CD14-positive monocyte (primary cell): Measurements from ENCODE around the gene C2CD5. TPM values are rescaled to one million over a fixed set of nuclear protein-coding genes. Genes with fewer than 3 reads are reported as not detected.

ENCODE experiments used
- DNase-seq, 3 donors: peaks; one replicate each; pipeline ENCODE4 v3.0.0-alpha.2; 2011 to 2022
- H2AFZ ChIP-seq: 2 replicates; pipeline ENCODE4 v1.6.0; 2012; ENCODE audit warnings: mild to moderate bottlenecking, low read depth, low read length, inconsistent platforms; ENCODE audit not compliant: insufficient read depth, poor library complexity, severe bottlenecking
- H3K27ac ChIP-seq, 2 donors: 1 replicate in 1 of 2; 2 replicates in 1 of 2; pipeline ENCODE4 v1.5.1; 2012 to 2013; ENCODE audit warnings: low read length in 2 of 2, control low read depth in 1 of 2, inconsistent platforms in 1 of 2, low read depth in 1 of 2, mild to moderate bottlenecking in 1 of 2
- H3K27me3 ChIP-seq, 2 donors: one replicate each; pipeline versions ENCODE4 v1.6.0 to v1.6.1; 2011 to 2013; ENCODE audit warnings: low read length in 2 of 2; ENCODE audit not compliant: control insufficient read depth in 2 of 2, insufficient read depth in 2 of 2
- H3K36me3 ChIP-seq, 2 donors: replicated peaks in 1 of 2; 1 replicate in 1 of 2; 2 replicates in 1 of 2; pipeline versions ENCODE4 v1.5.1 to v1.6.1; 2012 to 2013; ENCODE audit warnings: low read length in 2 of 2, control low read depth in 1 of 2, inconsistent platforms in 1 of 2, mild to moderate bottlenecking in 1 of 2; ENCODE audit not compliant: insufficient read depth in 2 of 2, control insufficient read depth in 1 of 2
- H3K4me1 ChIP-seq, 2 donors: 1 replicate in 1 of 2; 2 replicates in 1 of 2; pipeline versions ENCODE4 v1.5.1 to v1.6.1; 2012 to 2013; ENCODE audit warnings: low read length in 2 of 2, control low read depth in 1 of 2, inconsistent platforms in 1 of 2, mild to moderate bottlenecking in 1 of 2, moderate library complexity in 1 of 2; ENCODE audit not compliant: insufficient read depth in 2 of 2, control insufficient read depth in 1 of 2
- H3K4me2 ChIP-seq: replicated peaks from 2 replicates; pipeline ENCODE3; 2012; ENCODE audit warnings: low read length, moderate library complexity, mild to moderate bottlenecking; ENCODE audit not compliant: poor library complexity, severe bottlenecking; ENCODE audit errors: extremely low read depth
- H3K4me3 ChIP-seq, 3 experiments: fragments of 200-600 bp in 1 of 3; sonication (generic) in 1 of 3; replicated peaks in 1 of 3; 1 replicate in 2 of 3; 2 replicates in 1 of 3; pipeline ENCODE4 v1.5.1; 2011 to 2013; ENCODE audit warnings: low read length in 3 of 3, mild to moderate bottlenecking in 3 of 3, control low read depth in 2 of 3, low read depth in 2 of 3, inconsistent platforms in 1 of 3, moderate library complexity in 1 of 3
- H3K79me2 ChIP-seq: 2 replicates; pipeline ENCODE4 v1.6.0; 2012; ENCODE audit warnings: mild to moderate bottlenecking, control low read depth, inconsistent platforms, low read length, moderate library complexity; ENCODE audit not compliant: insufficient read depth
- H3K9ac ChIP-seq: 2 replicates; pipeline ENCODE4 v1.6.0; 2017; ENCODE audit warnings: low read length, mild to moderate bottlenecking; ENCODE audit not compliant: insufficient read depth, poor library complexity, severe bottlenecking
- H3K9me3 ChIP-seq, 2 donors: replicated peaks in 1 of 2; 1 replicate in 1 of 2; 2 replicates in 1 of 2; pipeline versions ENCODE4 v1.5.1 to v1.6.1; 2012 to 2013; ENCODE audit warnings: low read length in 2 of 2, control low read depth in 1 of 2; ENCODE audit not compliant: control insufficient read depth in 1 of 2, insufficient read depth in 1 of 2
- H4K20me1 ChIP-seq: 2 replicates; pipeline ENCODE4 v1.6.0; 2012; ENCODE audit warnings: mild to moderate bottlenecking, low read length, control low read depth, moderate library complexity; ENCODE audit not compliant: insufficient read depth
- H3K27ac Mint-ChIP-seq, 7 donors: one replicate each; pipeline ENCODE4 v1.8.0; 2020; ENCODE audit warnings: mild to moderate bottlenecking in 7 of 7, mixed read lengths in 7 of 7, moderate library complexity in 6 of 7, inconsistent platforms in 2 of 7
- H3K27me3 Mint-ChIP-seq, 3 donors: one replicate each; pipeline ENCODE4 v1.8.0; 2021 to 2022; ENCODE audit warnings: low read depth in 3 of 3, mild to moderate bottlenecking in 3 of 3, mixed read lengths in 3 of 3, moderate library complexity in 3 of 3, inconsistent platforms in 1 of 3
- H3K36me3 Mint-ChIP-seq, 2 donors: one replicate each; pipeline ENCODE4 v1.8.0; 2020; ENCODE audit warnings: mixed read lengths in 2 of 2, inconsistent platforms in 1 of 2, mild to moderate bottlenecking in 1 of 2
- H3K4me1 Mint-ChIP-seq: one replicate; pipeline ENCODE4 v1.8.0; 2020; ENCODE audit warnings: mild to moderate bottlenecking, mixed read lengths
- H3K4me3 Mint-ChIP-seq, 2 donors: one replicate each; pipeline ENCODE4 v1.8.0; 2020; ENCODE audit warnings: mild to moderate bottlenecking in 2 of 2, mixed read lengths in 2 of 2, moderate library complexity in 1 of 2
- H3K9me3 Mint-ChIP-seq, 7 donors: one replicate each; pipeline ENCODE4 v1.8.0; 2020 to 2022; ENCODE audit warnings: mixed read lengths in 7 of 7, mild to moderate bottlenecking in 6 of 7, moderate library complexity in 6 of 7, inconsistent platforms in 2 of 7
- WGBS: methylation state at CpG from one replicate; pipeline ENCODE4 v1.1.5; 2013; ENCODE audit warnings: missing lambda C conversion rate; ENCODE audit not compliant: insufficient coverage; 5-methylcytosine and 5-hydroxymethylcytosine counted together
- intact Hi-C, 2 donors: fragments of 100-400 bp; cut with micrococcal nuclease; formaldehyde crosslinking; loops; one replicate each; pipeline versions ENCODE4 v1.15.0 to v1.15.1; 2023
- polyA plus RNA-seq, 3 donors: library from polyadenylated mRNA; depleted of rRNA in 1 of 3; unstranded in 2 of 3; stranded (reverse) in 1 of 3; fragments of 300-500 nt in 2 of 3; fragments of >200 nt in 1 of 3; fragmentation: Illumina TruSeq in 2 of 3; gene quantifications; 1 replicate in 2 of 3; 2 replicates in 1 of 3; pipeline ENCODE4 v1.2.3, GENCODE V29; 2012 to 2021
- TF ChIP-seq, protein P1 (sequence below): fragments of 200-600 bp; IDR thresholded peaks from one replicate; pipeline ENCODE4 v1.8.0; 2022; ENCODE audit warnings: antibody characterized with exemption, mild to moderate bottlenecking

C2CD5 gene
- polyA plus RNA-seq, 3 donors: 13.0 to 22.8 (median 13.6) TPM

DNA sequence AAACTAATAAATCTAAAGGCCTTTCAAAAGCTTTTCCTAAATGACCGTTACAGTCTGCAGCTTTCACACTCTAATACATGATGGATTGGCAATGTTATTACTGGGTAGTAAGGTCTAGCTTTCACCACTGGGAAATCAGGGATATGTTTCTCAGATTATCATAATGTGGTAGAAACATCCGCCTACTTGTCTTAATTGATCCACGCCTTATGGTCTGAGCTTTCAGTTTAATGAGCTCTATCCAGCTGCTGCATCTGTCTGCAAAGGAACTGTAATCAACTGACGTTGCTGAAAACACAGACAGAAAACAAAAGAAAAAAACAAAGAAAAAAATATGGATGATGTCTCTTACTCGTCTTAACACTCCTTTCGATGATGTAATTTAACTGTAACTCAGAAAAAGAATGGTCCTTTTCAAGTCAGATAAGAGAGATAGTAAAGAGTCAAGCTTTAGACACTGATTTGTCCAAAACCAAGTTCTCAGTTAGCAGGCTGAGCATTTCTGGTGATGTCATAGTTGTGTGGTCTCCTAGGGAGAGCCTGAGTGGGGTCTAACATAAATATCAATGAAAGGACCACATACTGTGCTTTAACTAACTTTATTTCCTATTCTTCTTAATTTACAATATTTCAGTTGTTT is 85.9 kb downstream of the C2CD5 start:
- H2AFZ ChIP-seq: no peak overlapping the region
- no peak overlapping the region for H3K4me3 ChIP-seq
- Mint-ChIP-seq H3K4me3 (no peak overlapping the region), H3K4me1 (peaks cover 5% of the 10 kb centered on the region), H3K27me3 (peaks cover 0 to 2% (median 0%) of the 10 kb centered on the region in 3 donors), H3K27ac (no peak overlapping the region), H3K36me3 (peaks cover 36 to 55% of the 10 kb centered on the region in 2 donors), H3K9me3 (no peaks in the 10 kb centered on the region)
- H4K20me1 ChIP-seq: no peaks in the 10 kb centered on the region
- H3K4me2 ChIP-seq: no peak overlapping the region
- H3K9ac ChIP-seq: no peak overlapping the region
- DNase-seq: no peak
- H3K9me3 ChIP-seq: no peaks in the 10 kb centered on the region
- H3K27me3 ChIP-seq: no peaks in the 10 kb centered on the region
- TF ChIP-seq, protein P1, sequence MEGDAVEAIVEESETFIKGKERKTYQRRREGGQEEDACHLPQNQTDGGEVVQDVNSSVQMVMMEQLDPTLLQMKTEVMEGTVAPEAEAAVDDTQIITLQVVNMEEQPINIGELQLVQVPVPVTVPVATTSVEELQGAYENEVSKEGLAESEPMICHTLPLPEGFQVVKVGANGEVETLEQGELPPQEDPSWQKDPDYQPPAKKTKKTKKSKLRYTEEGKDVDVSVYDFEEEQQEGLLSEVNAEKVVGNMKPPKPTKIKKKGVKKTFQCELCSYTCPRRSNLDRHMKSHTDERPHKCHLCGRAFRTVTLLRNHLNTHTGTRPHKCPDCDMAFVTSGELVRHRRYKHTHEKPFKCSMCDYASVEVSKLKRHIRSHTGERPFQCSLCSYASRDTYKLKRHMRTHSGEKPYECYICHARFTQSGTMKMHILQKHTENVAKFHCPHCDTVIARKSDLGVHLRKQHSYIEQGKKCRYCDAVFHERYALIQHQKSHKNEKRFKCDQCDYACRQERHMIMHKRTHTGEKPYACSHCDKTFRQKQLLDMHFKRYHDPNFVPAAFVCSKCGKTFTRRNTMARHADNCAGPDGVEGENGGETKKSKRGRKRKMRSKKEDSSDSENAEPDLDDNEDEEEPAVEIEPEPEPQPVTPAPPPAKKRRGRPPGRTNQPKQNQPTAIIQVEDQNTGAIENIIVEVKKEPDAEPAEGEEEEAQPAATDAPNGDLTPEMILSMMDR: no peak
- intact Hi-C loops: loop anchor here in 1 of 2 donors (5.0 kb wide), 1 partner anchor 761 kb away; no protein-coding TSS in a partner anchor
- H3K36me3 ChIP-seq: peaks cover 20 to 69% of the 10 kb centered on the region in 2 donors
- H3K79me2 ChIP-seq: no peaks in the 10 kb centered on the region
- H3K4me1 ChIP-seq: no peaks in the 10 kb centered on the region
- H3K27ac ChIP-seq: no peak overlapping the region
- WGBS: 88% methylated on average over 3 of the region's 6 CpGs

DNA sequence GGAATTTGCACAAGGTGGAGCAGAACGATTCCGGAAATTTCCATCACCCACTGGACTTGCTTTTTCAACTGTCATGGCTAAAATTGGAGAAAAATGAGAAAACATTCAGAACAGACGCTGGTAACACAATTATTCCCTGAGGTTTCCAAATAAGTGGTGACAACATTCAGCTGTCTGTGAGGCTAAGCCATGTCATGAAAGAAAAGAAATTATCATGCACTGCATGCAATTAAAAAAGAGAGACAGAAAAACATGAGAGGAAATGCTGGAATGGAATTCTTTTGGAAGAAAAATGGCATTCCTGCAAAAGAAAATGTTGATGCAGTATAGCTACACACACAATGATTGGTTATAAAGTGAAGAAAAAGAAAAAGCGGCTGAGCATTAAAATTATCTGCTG is 87.3 kb downstream of the C2CD5 start:
- intact Hi-C loops: loop anchor here in 1 of 2 donors (5.0 kb wide), 1 partner anchor 760 kb away; no protein-coding TSS in a partner anchor
- H3K9me3 Mint-ChIP-seq: no peaks in the 10 kb centered on the region

More for the DNA sequence above, 87.3 kb downstream of the C2CD5 start:
- TF ChIP-seq, protein P1: no peak
- WGBS: 100% methylated on average over 1 of the region's 4 CpGs
- Mint-ChIP-seq H3K4me1 (peaks cover 5% of the 10 kb centered on the region), H3K4me3 (no peak overlapping the region), H3K27me3 (peaks cover 0 to 4% (median 2%) of the 10 kb centered on the region in 3 donors), H3K36me3 (peaks cover 41 to 50% of the 10 kb centered on the region in 2 donors), H3K27ac (no peak overlapping the region)
- no peak overlapping the region for H3K4me3 ChIP-seq
- no peaks in the 10 kb centered on the region for H3K27me3 ChIP-seq
- no peak overlapping the region for H3K9ac ChIP-seq
- no peaks in the 10 kb centered on the region for H3K9me3 ChIP-seq
- no peaks in the 10 kb centered on the region for H4K20me1 ChIP-seq
- H3K36me3 ChIP-seq: peaks cover 24 to 71% of the 10 kb centered on the region in 2 donors
- H3K27ac ChIP-seq: no peak overlapping the region
- no peak overlapping the region for H3K4me2 ChIP-seq
- H3K79me2 ChIP-seq: no peaks in the 10 kb centered on the region
- no peak overlapping the region for H2AFZ ChIP-seq
- H3K4me1 ChIP-seq: no peaks in the 10 kb centered on the region
- DNase-seq: no peak
